Activated CD4-positive, alpha-beta T cell treated with anti-CD3 and anti-CD28 coated beads, Interleukin-2, amount 50 U/mL, for 4 hours (primary cell): ENCODE results near the gene AHCY.
A peak's percentile ranks its signal among the peaks of the same experiment; 100 is the strongest.
"Not testable (repeated sequence)": the region's sequence is repeated elsewhere in the genome, so short reads cannot be mapped to it uniquely, and the experiment has no call there.

ENCODE experiments used
- DNase-seq, 2 experiments: peaks; one replicate each; pipeline ENCODE4 v3.0.0-alpha.2; 2020

Gene AHCY

GRCh38 chr20:34295284-34295683, 7.9 kb downstream of the AHCY start:
- no peak for DNase-seq

GRCh38 chr20:34294563-34294962, 8.6 kb downstream of the AHCY start:
- DNase-seq, result no peak

GRCh38 chr20:34293589-34293988, 9.6 kb downstream of the AHCY start:
- DNase-seq, result no peak

GRCh38 chr20:34293119-34293518, 10.0 kb downstream of the AHCY start:
- DNase-seq, result no peak

GRCh38 chr20:34292496-34292895, 10.7 kb downstream of the AHCY start:
- DNase-seq, result no peak

- DNase-seq, result no peak
Observed at GRCh38 chr20:34290471-34290870, 12.7 kb downstream of the AHCY start.

- not testable (repeated sequence) for DNase-seq
Observed at GRCh38 chr20:34287500-34287899, 15.7 kb downstream of the AHCY start.

GRCh38 chr20:34285450-34285849, 17.7 kb downstream of the AHCY start:
- no peak for DNase-seq

- no peak for DNase-seq
Observed at GRCh38 chr20:34283844-34284243, 19.3 kb downstream of the AHCY start.

- DNase-seq, result no peak
Observed at GRCh38 chr20:34282041-34282440, 21.1 kb downstream of the AHCY start.

GRCh38 chr20:34281177-34281576, 22.0 kb downstream of the AHCY start:
- no peak for DNase-seq

- no peak for DNase-seq
Observed at GRCh38 chr20:34274694-34275093, 28.5 kb downstream of the AHCY start.

GRCh38 chr20:34271956-34272355, 31.2 kb downstream of the AHCY start:
- no peak for DNase-seq

GRCh38 chr20:34269996-34270627, 33.0 kb downstream of the AHCY start:
- no peak for DNase-seq

GRCh38 chr20:34268851-34269636, 34.1 kb downstream of the AHCY start:
- DNase-seq, result peak in 1 of 2 experiments; percentile 20

GRCh38 chr20:34268145-34268544, 35.0 kb downstream of the AHCY start:
- DNase-seq, result no peak

GRCh38 chr20:34264141-34264540, 39.0 kb downstream of the AHCY start:
- no peak for DNase-seq

GRCh38 chr20:34263468-34263867, 39.7 kb downstream of the AHCY start:
- not testable (repeated sequence) for DNase-seq

GRCh38 chr20:34262488-34263288, 40.5 kb downstream of the AHCY start:
- DNase-seq, result no peak

- no peak for DNase-seq
Observed at GRCh38 chr20:34260208-34260942, 42.8 kb downstream of the AHCY start.

GRCh38 chr20:34256629-34257124, 46.5 kb downstream of the AHCY start:
- DNase-seq, result no peak

GRCh38 chr20:34254979-34255378, 48.2 kb downstream of the AHCY start:
- DNase-seq, result no peak
